ENCODE data around the gene ZNF574.

DNA sequence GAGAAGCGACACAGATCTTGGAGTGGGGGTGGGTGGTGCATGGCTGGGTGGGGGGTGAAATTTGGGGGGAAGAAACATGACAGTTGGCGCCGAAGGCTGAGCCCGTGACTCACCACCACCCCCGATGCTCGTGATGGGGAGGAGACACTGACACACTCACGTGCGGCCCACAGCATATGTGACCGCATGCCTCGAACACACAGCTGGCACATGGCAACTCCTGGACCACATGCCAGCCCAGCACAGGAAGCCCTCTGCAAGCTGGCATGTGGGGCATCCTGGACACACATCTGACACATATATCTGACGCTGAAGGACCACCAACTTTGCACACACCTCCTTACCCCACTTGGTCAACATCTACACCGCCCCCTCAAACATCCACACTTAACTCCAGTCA lies 4.7 kb upstream of the ZNF574 start:
- TF ChIP-seq CTCF (IDR thresholded peaks at IDR 0.05) (no peak), POLR2AphosphoS5 (IDR thresholded peaks at IDR 0.05) (no peak)
